ENCODE measurements around the gene SIPA1L3. TPM values are rescaled to one million over a fixed set of nuclear protein-coding genes. Genes with fewer than 3 reads are reported as not detected.
A peak's percentile ranks its signal among the peaks of the same experiment; 100 is the strongest.

Gene SIPA1L3
- polyA plus RNA-seq, 1 of the 3 experiments (the other 2 are of a cell fraction) = 11.6 TPM

DNA sequence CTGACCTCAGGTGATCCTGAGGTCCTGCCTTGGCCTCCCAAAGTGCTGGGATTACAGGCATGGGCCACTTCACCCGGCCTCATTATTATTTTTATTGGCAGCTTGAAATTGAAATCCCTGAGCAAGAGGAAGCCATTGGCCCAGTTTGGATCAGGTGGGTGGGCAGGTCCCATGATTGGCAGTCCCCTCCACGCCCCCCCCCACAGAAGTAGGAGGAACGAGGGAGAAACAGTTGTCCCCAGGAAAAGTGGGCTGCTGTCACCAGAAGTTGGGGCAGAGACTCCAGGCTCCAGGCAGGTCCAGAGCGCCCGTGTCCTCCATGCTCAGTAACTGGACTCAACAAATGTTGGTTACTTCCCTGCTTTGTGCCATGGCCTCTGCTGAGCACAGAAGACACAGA is 70.4 kb downstream of the SIPA1L3 start:
- Histone ChIP-seq H3F3A (replicated peaks; ENCODE audit: insufficient read depth) (peaks cover 7% of the 10 kb centered on the region), H3K27ac (ENCODE audit: low read depth in 2 of 2, low read length in 1 of 2) (peak overlapping the region in 1 of 2 experiments; percentile 62; a peak in 2 of 4 replicates), H3K9ac (peak overlapping the region; percentile 12; the same call in 1 of the 2 replicates), H3K4me3 (ENCODE audit: low read depth in 2 of 2, low read length in 1 of 2) (no peak overlapping the region), H3K36me3 (replicated peaks in 1 of 2; ENCODE audit: control insufficient read depth in 1 of 2, insufficient read depth in 2 of 2, low read length in 1 of 2) (no peaks in the 10 kb centered on the region), H3K9me3 (no peaks in the 10 kb centered on the region), H3K9me2 (no peaks in the 10 kb centered on the region), H4K20me1 (ENCODE audit: insufficient read depth) (no peaks in the 10 kb centered on the region), H2AFZ (ENCODE audit: low read depth) (no peak overlapping the region), H3K4me1 (ENCODE audit: control insufficient read depth in 1 of 2, insufficient read depth in 2 of 2, low read depth in 1 of 2, low read length in 1 of 2) (peaks cover 4 to 6% of the 10 kb centered on the region in 2 experiments; a peak in 1 of 4 replicates), H3K27me3 (ENCODE audit: insufficient read depth) (no peaks in the 10 kb centered on the region), H3K79me2 (ENCODE audit: insufficient read depth) (peaks cover 95% of the 10 kb centered on the region), H3K4me2 (no peak overlapping the region)
- TF ChIP-seq NRF1 (IDR thresholded peaks at IDR 0.05; ENCODE audit: low read depth, low read length) = no peak
- TF ChIP-seq RCOR1 (IDR thresholded peaks at IDR 0.05; ENCODE audit: low read length) = no peak
- TF ChIP-seq EZH2phosphoT487 (IDR thresholded peaks at IDR 0.05; ENCODE audit: borderline replicate concordance, low read depth) = no peak
- TF ChIP-seq, protein P1, sequence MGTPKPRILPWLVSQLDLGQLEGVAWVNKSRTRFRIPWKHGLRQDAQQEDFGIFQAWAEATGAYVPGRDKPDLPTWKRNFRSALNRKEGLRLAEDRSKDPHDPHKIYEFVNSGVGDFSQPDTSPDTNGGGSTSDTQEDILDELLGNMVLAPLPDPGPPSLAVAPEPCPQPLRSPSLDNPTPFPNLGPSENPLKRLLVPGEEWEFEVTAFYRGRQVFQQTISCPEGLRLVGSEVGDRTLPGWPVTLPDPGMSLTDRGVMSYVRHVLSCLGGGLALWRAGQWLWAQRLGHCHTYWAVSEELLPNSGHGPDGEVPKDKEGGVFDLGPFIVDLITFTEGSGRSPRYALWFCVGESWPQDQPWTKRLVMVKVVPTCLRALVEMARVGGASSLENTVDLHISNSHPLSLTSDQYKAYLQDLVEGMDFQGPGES (IDR thresholded peaks at IDR 0.05; ENCODE audit: low read depth, low read length) = no peak
- TF ChIP-seq ELF1 (IDR thresholded peaks at IDR 0.05) = no peak
- no peak for TF ChIP-seq RXRA (IDR thresholded peaks at IDR 0.05; ENCODE audit: borderline replicate concordance, low read depth)
- TF ChIP-seq RAD21 (IDR thresholded peaks at IDR 0.05; ENCODE audit: low read length) = no peak
- TF ChIP-seq, protein P2, sequence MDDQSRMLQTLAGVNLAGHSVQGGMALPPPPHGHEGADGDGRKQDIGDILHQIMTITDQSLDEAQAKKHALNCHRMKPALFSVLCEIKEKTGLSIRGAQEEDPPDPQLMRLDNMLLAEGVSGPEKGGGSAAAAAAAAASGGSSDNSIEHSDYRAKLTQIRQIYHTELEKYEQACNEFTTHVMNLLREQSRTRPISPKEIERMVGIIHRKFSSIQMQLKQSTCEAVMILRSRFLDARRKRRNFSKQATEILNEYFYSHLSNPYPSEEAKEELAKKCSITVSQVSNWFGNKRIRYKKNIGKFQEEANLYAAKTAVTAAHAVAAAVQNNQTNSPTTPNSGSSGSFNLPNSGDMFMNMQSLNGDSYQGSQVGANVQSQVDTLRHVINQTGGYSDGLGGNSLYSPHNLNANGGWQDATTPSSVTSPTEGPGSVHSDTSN (IDR thresholded peaks at IDR 0.05) = no peak
- TF ChIP-seq MEF2A (IDR thresholded peaks at IDR 0.05; ENCODE audit: borderline replicate concordance, low read depth) = no peak
- TF ChIP-seq TCF12 (IDR thresholded peaks at IDR 0.05) = no peak
- ChIA-PET POLR2A (no interaction called here), CTCF (interaction anchor here (0.9 kb wide), 1 partner anchor 24 kb away, joined by 6 read pairs; no protein-coding TSS in a partner anchor)
- WGBS (ENCODE audit: low lambda C conversion rate) = 83% methylated on average over 5 of the region's 5 CpGs
- DNase-seq = no peak

DNA sequence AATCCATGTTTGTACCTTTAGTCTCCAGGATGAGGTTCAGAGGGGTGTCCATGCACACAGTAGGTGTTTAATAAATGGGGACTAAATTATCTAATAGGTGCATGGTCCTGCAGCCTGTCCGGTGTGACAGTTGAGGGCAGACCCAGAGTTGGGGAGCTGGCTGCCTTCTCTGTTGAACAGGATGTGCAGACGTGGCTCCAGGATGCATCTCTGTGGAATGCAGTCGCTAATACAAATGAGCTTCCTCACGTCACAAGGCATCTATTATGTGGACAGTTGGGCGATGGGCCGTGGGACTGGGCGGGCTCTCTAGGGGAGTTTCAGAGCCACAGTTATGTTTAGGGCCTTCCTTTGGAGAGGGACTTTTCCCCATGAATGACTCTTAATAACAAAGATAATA is 71.0 kb downstream of the SIPA1L3 start:
- TF ChIP-seq SIN3A (IDR thresholded peaks at IDR 0.05; ENCODE audit: borderline replicate concordance, low read depth, low read length) = no peak
- no peak for TF ChIP-seq ELF1 (IDR thresholded peaks at IDR 0.05)
- TF ChIP-seq TEAD4 (IDR thresholded peaks at IDR 0.05; ENCODE audit: borderline replicate concordance, insufficient read depth) = no peak
- TF ChIP-seq RCOR1 (IDR thresholded peaks at IDR 0.05; ENCODE audit: low read length) = no peak
- TF ChIP-seq TCF12 (IDR thresholded peaks at IDR 0.05) = no peak
- TF ChIP-seq GABPA (IDR thresholded peaks at IDR 0.05; ENCODE audit: low read depth) = no peak
- no peak for TF ChIP-seq CHD2 (IDR thresholded peaks at IDR 0.05; ENCODE audit: low read length, partially characterized antibody)
- TF ChIP-seq, protein P3, sequence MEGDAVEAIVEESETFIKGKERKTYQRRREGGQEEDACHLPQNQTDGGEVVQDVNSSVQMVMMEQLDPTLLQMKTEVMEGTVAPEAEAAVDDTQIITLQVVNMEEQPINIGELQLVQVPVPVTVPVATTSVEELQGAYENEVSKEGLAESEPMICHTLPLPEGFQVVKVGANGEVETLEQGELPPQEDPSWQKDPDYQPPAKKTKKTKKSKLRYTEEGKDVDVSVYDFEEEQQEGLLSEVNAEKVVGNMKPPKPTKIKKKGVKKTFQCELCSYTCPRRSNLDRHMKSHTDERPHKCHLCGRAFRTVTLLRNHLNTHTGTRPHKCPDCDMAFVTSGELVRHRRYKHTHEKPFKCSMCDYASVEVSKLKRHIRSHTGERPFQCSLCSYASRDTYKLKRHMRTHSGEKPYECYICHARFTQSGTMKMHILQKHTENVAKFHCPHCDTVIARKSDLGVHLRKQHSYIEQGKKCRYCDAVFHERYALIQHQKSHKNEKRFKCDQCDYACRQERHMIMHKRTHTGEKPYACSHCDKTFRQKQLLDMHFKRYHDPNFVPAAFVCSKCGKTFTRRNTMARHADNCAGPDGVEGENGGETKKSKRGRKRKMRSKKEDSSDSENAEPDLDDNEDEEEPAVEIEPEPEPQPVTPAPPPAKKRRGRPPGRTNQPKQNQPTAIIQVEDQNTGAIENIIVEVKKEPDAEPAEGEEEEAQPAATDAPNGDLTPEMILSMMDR (IDR thresholded peaks at IDR 0.05) = no peak
- TF ChIP-seq, protein P2 (IDR thresholded peaks at IDR 0.05) = no peak; the same call in 1 of the 2 replicates
- no peak for TF ChIP-seq GATA2 (CRISPR knock-in tag; IDR thresholded peaks at IDR 0.05)
- TF ChIP-seq, protein P4, sequence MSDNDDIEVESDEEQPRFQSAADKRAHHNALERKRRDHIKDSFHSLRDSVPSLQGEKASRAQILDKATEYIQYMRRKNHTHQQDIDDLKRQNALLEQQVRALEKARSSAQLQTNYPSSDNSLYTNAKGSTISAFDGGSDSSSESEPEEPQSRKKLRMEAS (IDR thresholded peaks at IDR 0.05; ENCODE audit: low read depth) = no peak
- TF ChIP-seq, protein P5, sequence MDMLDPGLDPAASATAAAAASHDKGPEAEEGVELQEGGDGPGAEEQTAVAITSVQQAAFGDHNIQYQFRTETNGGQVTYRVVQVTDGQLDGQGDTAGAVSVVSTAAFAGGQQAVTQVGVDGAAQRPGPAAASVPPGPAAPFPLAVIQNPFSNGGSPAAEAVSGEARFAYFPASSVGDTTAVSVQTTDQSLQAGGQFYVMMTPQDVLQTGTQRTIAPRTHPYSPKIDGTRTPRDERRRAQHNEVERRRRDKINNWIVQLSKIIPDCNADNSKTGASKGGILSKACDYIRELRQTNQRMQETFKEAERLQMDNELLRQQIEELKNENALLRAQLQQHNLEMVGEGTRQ (IDR thresholded peaks at IDR 0.05; ENCODE audit: borderline replicate concordance, low read depth, low read length) = no peak
- TF ChIP-seq, protein P6, sequence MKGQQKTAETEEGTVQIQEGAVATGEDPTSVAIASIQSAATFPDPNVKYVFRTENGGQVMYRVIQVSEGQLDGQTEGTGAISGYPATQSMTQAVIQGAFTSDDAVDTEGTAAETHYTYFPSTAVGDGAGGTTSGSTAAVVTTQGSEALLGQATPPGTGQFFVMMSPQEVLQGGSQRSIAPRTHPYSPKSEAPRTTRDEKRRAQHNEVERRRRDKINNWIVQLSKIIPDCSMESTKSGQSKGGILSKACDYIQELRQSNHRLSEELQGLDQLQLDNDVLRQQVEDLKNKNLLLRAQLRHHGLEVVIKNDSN (IDR thresholded peaks at IDR 0.05; ENCODE audit: borderline replicate concordance, low read depth) = no peak
- no peak for TF ChIP-seq SMC3 (IDR thresholded peaks at IDR 0.05; ENCODE audit: low read depth, low read length)
- Histone ChIP-seq H3K9me2 (no peaks in the 10 kb centered on the region), H2AFZ (ENCODE audit: low read depth) (no peak overlapping the region), H3K9ac (peak overlapping the region; percentile 12; the same call in 1 of the 2 replicates), H3K4me3 (ENCODE audit: low read depth in 2 of 2, low read length in 1 of 2) (no peak overlapping the region), H3K79me2 (ENCODE audit: insufficient read depth) (peaks cover 95% of the 10 kb centered on the region), H3K27me3 (ENCODE audit: insufficient read depth) (no peaks in the 10 kb centered on the region), H3F3A (replicated peaks; ENCODE audit: insufficient read depth) (peaks cover 7% of the 10 kb centered on the region), H3K4me1 (ENCODE audit: control insufficient read depth in 1 of 2, insufficient read depth in 2 of 2, low read depth in 1 of 2, low read length in 1 of 2) (peaks cover 4 to 6% of the 10 kb centered on the region in 2 experiments; a peak in 1 of 4 replicates), H3K27ac (ENCODE audit: low read depth in 2 of 2, low read length in 1 of 2) (peak overlapping the region in 1 of 2 experiments; percentile 62; a peak in 2 of 4 replicates), H3K4me2 (no peak overlapping the region), H3K9me3 (no peaks in the 10 kb centered on the region), H3K36me3 (replicated peaks in 1 of 2; ENCODE audit: control insufficient read depth in 1 of 2, insufficient read depth in 2 of 2, low read length in 1 of 2) (no peaks in the 10 kb centered on the region), H4K20me1 (ENCODE audit: insufficient read depth) (no peaks in the 10 kb centered on the region)
- WGBS (ENCODE audit: low lambda C conversion rate) = 73% methylated on average over 7 of the region's 7 CpGs
- ChIA-PET POLR2A (no interaction called here), CTCF (no interaction called here)
- DNase-seq = no peak

All from SK-N-SH (cell line).